Mucosa of gallbladder (tissue), 1 donor: Measurements from ENCODE around the gene MRPL32. TPM values are rescaled to one million over a fixed set of nuclear protein-coding genes. Genes with fewer than 3 reads are reported as not detected.

Experiments
- DNase-seq: peaks from one replicate; pipeline ENCODE4 v3.0.0-alpha.2; 2020; ENCODE audit warnings: low spot score
- total RNA-seq: library from RNA; stranded (reverse); gene quantifications from one replicate; pipeline ENCODE4 v1.2.1, GENCODE V29; 2021
- donor health status: DM: no; HTN: no; CAD: no.

MRPL32 gene
- total RNA-seq, 1 donor from 2014 or later, result 41.0 TPM

GRCh38 chr7:42926204-42926603, 6.0 kb upstream of the MRPL32 start:
- DNase-seq, result no peak

- no peak for DNase-seq
Observed at GRCh38 chr7:42928754-42929153, 3.4 kb upstream of the MRPL32 start.

- no peak for DNase-seq
Observed at GRCh38 chr7:42929449-42929848, 2.7 kb upstream of the MRPL32 start.

GRCh38 chr7:42930889-42931288, 1.3 kb upstream of the MRPL32 start:
- no peak for DNase-seq

GRCh38 chr7:42931447-42931833, 736 bp upstream of the MRPL32 start:
- DNase-seq, result no peak

- no peak for DNase-seq
Observed at GRCh38 chr7:42932811-42933591, 825 bp downstream of the MRPL32 start.

- DNase-seq, result no peak
Observed at GRCh38 chr7:42934291-42934690, 2.1 kb downstream of the MRPL32 start.

- no peak for DNase-seq
Observed at GRCh38 chr7:42935861-42936260, 3.7 kb downstream of the MRPL32 start.

GRCh38 chr7:42939457-42940240, 7.5 kb downstream of the MRPL32 start:
- DNase-seq, result no peak

GRCh38 chr7:42940985-42941847, 9.0 kb downstream of the MRPL32 start:
- peak; percentile 84 for DNase-seq

- DNase-seq, result no peak
Observed at GRCh38 chr7:42945821-42946626, 13.8 kb downstream of the MRPL32 start.

GRCh38 chr7:42946627-42946950, 14.4 kb downstream of the MRPL32 start:
- no peak for DNase-seq

GRCh38 chr7:42947521-42947920, 15.3 kb downstream of the MRPL32 start:
- DNase-seq, result no peak

- DNase-seq, result no peak
Observed at GRCh38 chr7:42950417-42950816, 18.2 kb downstream of the MRPL32 start.

- no peak for DNase-seq
Observed at GRCh38 chr7:42952328-42952727, 20.2 kb downstream of the MRPL32 start.

- DNase-seq, result no peak
Observed at GRCh38 chr7:42953994-42954393, 21.8 kb downstream of the MRPL32 start.

GRCh38 chr7:42956062-42956461, 23.9 kb downstream of the MRPL32 start:
- no peak for DNase-seq

- DNase-seq, result no peak
Observed at GRCh38 chr7:42959549-42959948, 27.4 kb downstream of the MRPL32 start.

GRCh38 chr7:42960762-42961161, 28.6 kb downstream of the MRPL32 start:
- DNase-seq, result no peak

GRCh38 chr7:42961170-42961569, 29.0 kb downstream of the MRPL32 start:
- DNase-seq, result no peak

- no peak for DNase-seq
Observed at GRCh38 chr7:42964293-42964692, 32.1 kb downstream of the MRPL32 start.
